ENCODE data around the gene SMPD2.

- TF ChIP-seq CTCF (conservative IDR thresholded peaks at IDR 0.05): no peak
- no peak for TF ChIP-seq EZH2 (IDR thresholded peaks at IDR 0.05; ENCODE audit: low read depth)
Observed at GRCh38 chr6:109460161-109460829, 19.8 kb downstream of the SMPD2 start.

Measured in PC-9 (cell line).